GM12801 (cell line): ENCODE data around the gene PROKR1.

Experiments used
- TF ChIP-seq, protein P1 (sequence below): IDR thresholded peaks from one replicate; pipeline ENCODE4 v1.5.1; 2011; ENCODE audit warnings: control low read depth; ENCODE audit not compliant: insufficient read length; ENCODE audit errors: extremely low read depth

The PROKR1 gene

DNA sequence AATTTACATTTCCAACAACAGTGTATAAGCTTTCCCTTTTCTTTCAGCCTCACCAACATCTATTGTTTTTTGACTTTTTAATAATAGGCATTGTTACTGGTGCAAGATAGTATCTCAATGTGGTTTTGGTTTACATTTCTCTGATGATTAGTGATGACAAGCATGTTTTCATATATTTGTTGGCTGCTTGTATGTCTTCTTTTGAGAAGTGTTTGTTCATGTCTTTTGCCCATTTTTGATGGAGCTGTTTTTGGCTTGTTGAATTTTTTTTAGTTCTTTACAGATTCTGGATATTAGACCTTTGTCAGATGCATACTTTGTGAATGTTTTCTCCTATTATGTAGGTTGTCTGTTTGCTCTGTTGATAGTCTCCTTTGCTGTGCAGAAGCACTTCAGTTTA is 32.1 kb downstream of the PROKR1 start:
- TF ChIP-seq, protein P1, sequence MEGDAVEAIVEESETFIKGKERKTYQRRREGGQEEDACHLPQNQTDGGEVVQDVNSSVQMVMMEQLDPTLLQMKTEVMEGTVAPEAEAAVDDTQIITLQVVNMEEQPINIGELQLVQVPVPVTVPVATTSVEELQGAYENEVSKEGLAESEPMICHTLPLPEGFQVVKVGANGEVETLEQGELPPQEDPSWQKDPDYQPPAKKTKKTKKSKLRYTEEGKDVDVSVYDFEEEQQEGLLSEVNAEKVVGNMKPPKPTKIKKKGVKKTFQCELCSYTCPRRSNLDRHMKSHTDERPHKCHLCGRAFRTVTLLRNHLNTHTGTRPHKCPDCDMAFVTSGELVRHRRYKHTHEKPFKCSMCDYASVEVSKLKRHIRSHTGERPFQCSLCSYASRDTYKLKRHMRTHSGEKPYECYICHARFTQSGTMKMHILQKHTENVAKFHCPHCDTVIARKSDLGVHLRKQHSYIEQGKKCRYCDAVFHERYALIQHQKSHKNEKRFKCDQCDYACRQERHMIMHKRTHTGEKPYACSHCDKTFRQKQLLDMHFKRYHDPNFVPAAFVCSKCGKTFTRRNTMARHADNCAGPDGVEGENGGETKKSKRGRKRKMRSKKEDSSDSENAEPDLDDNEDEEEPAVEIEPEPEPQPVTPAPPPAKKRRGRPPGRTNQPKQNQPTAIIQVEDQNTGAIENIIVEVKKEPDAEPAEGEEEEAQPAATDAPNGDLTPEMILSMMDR, result no peak

- TF ChIP-seq, protein P1, result no peak
Measured at GRCh38 chr2:68684197-68684596, 40.8 kb downstream of the PROKR1 start.

GRCh38 chr2:68686178-68686577 is 42.8 kb downstream of the PROKR1 start:
- TF ChIP-seq, protein P1, result no peak

- TF ChIP-seq, protein P1, result no peak
Measured at GRCh38 chr2:68687018-68687417, 43.6 kb downstream of the PROKR1 start.

- TF ChIP-seq, protein P1, result no peak
Measured at GRCh38 chr2:68689553-68690537, 46.5 kb downstream of the PROKR1 start.

DNA sequence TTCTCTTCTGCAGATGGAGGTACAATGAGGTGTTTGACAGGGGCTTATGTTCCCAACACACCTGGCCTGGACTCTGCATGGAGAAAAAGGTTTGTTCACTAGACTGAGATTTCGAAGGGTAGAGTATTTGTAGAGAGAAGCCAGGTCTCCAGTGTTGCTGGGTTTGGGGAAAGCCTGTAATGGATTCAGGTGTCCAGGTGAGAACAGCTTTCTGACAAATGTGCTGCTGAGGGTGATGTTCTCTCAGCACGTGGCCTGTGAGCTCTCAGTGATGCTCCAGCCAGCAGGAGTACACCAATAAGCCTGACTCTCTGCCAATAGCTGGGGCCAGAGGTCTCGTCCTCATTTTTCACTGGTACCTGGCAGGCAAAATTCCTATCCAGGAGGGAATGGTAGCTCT is 47.5 kb downstream of the PROKR1 start:
- TF ChIP-seq, protein P1, result no peak

DNA sequence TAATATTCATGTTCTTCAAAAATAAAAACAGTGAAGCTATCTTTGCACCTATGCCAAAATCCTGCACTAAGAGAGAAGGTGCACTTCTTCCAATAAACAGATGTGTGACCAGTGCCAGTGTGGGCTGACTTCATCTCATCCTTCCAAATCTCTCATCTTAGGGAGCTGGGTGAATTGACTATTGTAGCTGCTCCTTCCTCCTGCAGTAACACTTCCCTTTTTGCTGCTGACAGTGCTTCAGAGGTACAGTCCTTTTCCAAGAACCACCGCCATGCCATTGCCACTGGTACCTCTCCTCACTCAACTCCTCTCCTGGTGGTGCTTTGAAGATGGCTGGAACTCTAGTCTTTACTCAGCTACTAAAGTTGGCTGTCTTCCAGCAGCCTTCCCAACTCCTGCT is 49.1 kb downstream of the PROKR1 start:
- TF ChIP-seq, protein P1, result no peak
